UCSD-AML1 (cell line): ENCODE results near the gene KIF1A.

Experiments
- DNase-seq: peaks from one replicate; lab custom pipeline; 2025; ENCODE audit not compliant: unreplicated experiment; lab: John Stamatoyannopoulos, UW

The KIF1A gene

GRCh38 chr2:240820607-240821428 lies 799 bp upstream of the KIF1A start:
- no peak for DNase-seq

- DNase-seq, result no peak
These were observed 727 bp downstream of the KIF1A start for GRCh38 chr2:240819126-240819857.

GRCh38 chr2:240818293-240819125 lies 1.5 kb downstream of the KIF1A start:
- no peak for DNase-seq

- DNase-seq, result no peak
These were observed 2.3 kb downstream of the KIF1A start for GRCh38 chr2:240817496-240818292.

GRCh38 chr2:240816584-240817495 lies 3.2 kb downstream of the KIF1A start:
- no peak for DNase-seq

GRCh38 chr2:240815761-240816583 lies 4.0 kb downstream of the KIF1A start:
- no peak for DNase-seq

GRCh38 chr2:240814946-240815760 lies 4.9 kb downstream of the KIF1A start:
- no peak for DNase-seq

GRCh38 chr2:240814280-240814679 lies 5.7 kb downstream of the KIF1A start:
- no peak for DNase-seq

GRCh38 chr2:240813231-240813921 lies 6.6 kb downstream of the KIF1A start:
- no peak for DNase-seq

- DNase-seq, result no peak
These were observed 7.3 kb downstream of the KIF1A start for GRCh38 chr2:240812721-240813120.

GRCh38 chr2:240812301-240812680 lies 7.7 kb downstream of the KIF1A start:
- no peak for DNase-seq

GRCh38 chr2:240811346-240812300 lies 8.4 kb downstream of the KIF1A start:
- no peak for DNase-seq

- DNase-seq, result no peak
These were observed 9.4 kb downstream of the KIF1A start for GRCh38 chr2:240810621-240811020.

- no peak for DNase-seq
These were observed 9.8 kb downstream of the KIF1A start for GRCh38 chr2:240810199-240810598.

GRCh38 chr2:240809276-240809675 lies 10.7 kb downstream of the KIF1A start:
- no peak for DNase-seq

- DNase-seq, result no peak
These were observed 13.6 kb downstream of the KIF1A start for GRCh38 chr2:240806459-240806858.
